Karpas-422 (cell line): ENCODE data around the gene HIPK1. TPM values are rescaled to one million over a fixed set of nuclear protein-coding genes. Genes with fewer than 3 reads are reported as not detected.

Experiments used
- DNase-seq: peaks from one replicate; pipeline ENCODE4 v3.0.0-alpha.2; 2015
- H2AFZ ChIP-seq: fragments of 200-600 bp; sonication (generic); 2 replicates; pipeline ENCODE4 v1.6.1; 2014; ENCODE audit warnings: antibody characterized with exemption, low read length, mixed read lengths
- H3K27ac ChIP-seq: fragments of 200-600 bp; sonication (generic); 2 replicates; pipeline ENCODE4 v1.5.1; 2014; ENCODE audit warnings: mild to moderate bottlenecking, low read length, moderate library complexity
- H3K27me3 ChIP-seq: fragments of 200-600 bp; sonication (generic); 2 replicates; pipeline ENCODE4 v1.6.1; 2014; ENCODE audit warnings: low read length, mixed read lengths
- H3K36me3 ChIP-seq: fragments of 200-600 bp; sonication (generic); 2 replicates; pipeline ENCODE4 v1.6.1; 2014; ENCODE audit warnings: low read length, mixed read lengths; ENCODE audit not compliant: insufficient read depth
- H3K4me1 ChIP-seq: fragments of 200-600 bp; sonication (generic); 2 replicates; pipeline ENCODE4 v1.6.1; 2014; ENCODE audit warnings: mild to moderate bottlenecking, low read length, mixed read lengths
- H3K4me2 ChIP-seq: fragments of 200-600 bp; sonication (generic); 2 replicates; pipeline ENCODE4 v1.6.1; 2014; ENCODE audit warnings: low read length, low read depth, mild to moderate bottlenecking; ENCODE audit not compliant: poor library complexity, severe bottlenecking
- H3K4me3 ChIP-seq: fragments of 200-600 bp; sonication (generic); 2 replicates; pipeline ENCODE4 v1.5.1; 2014; ENCODE audit warnings: mild to moderate bottlenecking, antibody characterized with exemption, low read length, mixed read lengths
- H3K79me2 ChIP-seq: fragments of 200-600 bp; sonication (generic); 2 replicates; pipeline ENCODE4 v1.6.1; 2014; ENCODE audit warnings: mild to moderate bottlenecking, low read length, mixed read lengths
- H3K9ac ChIP-seq: fragments of 200-600 bp; sonication (generic); 2 replicates; pipeline ENCODE4 v1.6.0; 2014; ENCODE audit warnings: low read length
- H3K9me2 ChIP-seq: fragments of 200-600 bp; sonication (generic), shearing (Covaris generic); replicated peaks from 2 replicates; pipeline ENCODE4 v1.6.0; 2014; ENCODE audit warnings: mild to moderate bottlenecking, low read length, moderate library complexity; ENCODE audit not compliant: insufficient read depth
- H3K9me3 ChIP-seq: fragments of 300-700, 200-600 bp; sonication (generic); 2 replicates; pipeline ENCODE4 v1.6.1; 2014; ENCODE audit warnings: low read length, mixed read lengths
- H4K20me1 ChIP-seq: fragments of 200-600 bp; sonication (generic); 2 replicates; pipeline ENCODE4 v1.6.1; 2014; ENCODE audit warnings: mild to moderate bottlenecking, antibody characterized with exemption, low read length, low read depth; ENCODE audit not compliant: insufficient read depth
- total RNA-seq: library from RNA; depleted of rRNA; stranded (reverse); fragments of >200 nt; shearing (Covaris generic); gene quantifications from 2 replicates; pipeline ENCODE4 v1.2.3, GENCODE V29; 2014; ENCODE audit warnings: low replicate concordance

The HIPK1 gene
- total RNA-seq, 1 experiment from 2014 or later = 36.0 TPM

- Histone ChIP-seq H3K36me3 (peaks cover 32% of the 10 kb centered on the region), H3K9me3 (no peaks in the 10 kb centered on the region), H3K27ac (no peak overlapping the region), H3K4me2 (no peak overlapping the region), H3K9me2 (no peaks in the 10 kb centered on the region), H3K4me1 (no peaks in the 10 kb centered on the region), H3K79me2 (0 out of 2 replicates have a peak, but pooled peaks cover 5% of the 10 kb centered on the region), H4K20me1 (no peaks in the 10 kb centered on the region), H2AFZ (no peak overlapping the region), H3K27me3 (no peaks in the 10 kb centered on the region), H3K9ac (no peak overlapping the region), H3K4me3 (no peak overlapping the region)
- DNase-seq = no peak
Observed at GRCh38 chr1:113893267-113893666, 35.9 kb upstream of the HIPK1 start.

- Histone ChIP-seq H3K4me3 (no peak overlapping the region), H3K79me2 (0 out of 2 replicates have a peak, but pooled peaks cover 5% of the 10 kb centered on the region), H3K9me3 (no peaks in the 10 kb centered on the region), H3K9me2 (no peaks in the 10 kb centered on the region), H4K20me1 (no peaks in the 10 kb centered on the region), H3K4me2 (no peak overlapping the region), H3K9ac (no peak overlapping the region), H3K27me3 (no peaks in the 10 kb centered on the region), H3K27ac (no peak overlapping the region), H3K4me1 (no peaks in the 10 kb centered on the region), H2AFZ (no peak overlapping the region), H3K36me3 (peaks cover 48% of the 10 kb centered on the region)
- no peak for DNase-seq
Observed at GRCh38 chr1:113895098-113895497, 34.0 kb upstream of the HIPK1 start.

DNA sequence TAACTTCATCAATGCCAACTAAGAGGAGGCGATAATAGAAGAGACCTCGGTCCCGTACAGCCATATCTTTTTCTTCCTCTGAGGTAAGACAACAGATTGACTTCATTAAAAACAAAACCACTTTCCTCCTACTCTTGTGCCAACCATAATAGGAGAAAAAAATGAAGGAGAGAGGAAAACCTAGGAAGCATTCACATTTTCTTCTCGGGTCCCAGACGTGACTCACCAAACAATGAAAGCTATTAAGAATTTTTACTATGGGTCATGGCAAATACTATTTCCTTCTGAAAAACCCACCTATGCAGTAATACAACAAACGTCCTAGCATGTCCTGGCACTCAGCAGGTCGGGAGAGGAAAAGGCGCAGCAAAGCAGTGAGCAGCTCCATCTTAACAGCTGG is 33.2 kb upstream of the HIPK1 start:
- 0 out of 2 replicates have a peak, but pooled peaks cover 9% of the 10 kb centered on the region for H3K79me2 ChIP-seq
- H3K4me3 ChIP-seq = no peak overlapping the region
- no peak overlapping the region for H3K9ac ChIP-seq
- no peaks in the 10 kb centered on the region for H3K9me2 ChIP-seq
- no peaks in the 10 kb centered on the region for H3K27me3 ChIP-seq
- no peak overlapping the region for H2AFZ ChIP-seq
- H3K9me3 ChIP-seq = no peaks in the 10 kb centered on the region
- no peaks in the 10 kb centered on the region for H3K4me1 ChIP-seq
- H3K4me2 ChIP-seq = no peak overlapping the region
- no peak overlapping the region for H3K27ac ChIP-seq
- no peak for DNase-seq
- no peaks in the 10 kb centered on the region for H4K20me1 ChIP-seq
- H3K36me3 ChIP-seq = peaks cover 53% of the 10 kb centered on the region

GRCh38 chr1:113898241-113898814 is 30.8 kb upstream of the HIPK1 start:
- H3K27ac ChIP-seq = no peak overlapping the region
- H3K79me2 ChIP-seq = peaks cover 31% of the 10 kb centered on the region
- H3K4me2 ChIP-seq = no peak overlapping the region
- H2AFZ ChIP-seq = no peak overlapping the region
- no peaks in the 10 kb centered on the region for H3K9me3 ChIP-seq
- H3K4me3 ChIP-seq = no peak overlapping the region
- peaks cover 9% of the 10 kb centered on the region for H3K4me1 ChIP-seq
- no peak for DNase-seq
- no peaks in the 10 kb centered on the region for H3K27me3 ChIP-seq
- H3K9me2 ChIP-seq = no peaks in the 10 kb centered on the region
- H4K20me1 ChIP-seq = no peaks in the 10 kb centered on the region
- no peak overlapping the region for H3K9ac ChIP-seq
- peaks cover 69% of the 10 kb centered on the region for H3K36me3 ChIP-seq

- Histone ChIP-seq H3K9ac (no peak overlapping the region), H3K4me1 (peaks cover 14% of the 10 kb centered on the region), H3K9me2 (no peaks in the 10 kb centered on the region), H3K4me3 (no peak overlapping the region), H3K4me2 (no peak overlapping the region), H3K27me3 (no peaks in the 10 kb centered on the region), H3K79me2 (peaks cover 38% of the 10 kb centered on the region), H3K36me3 (peaks cover 68% of the 10 kb centered on the region), H3K9me3 (no peaks in the 10 kb centered on the region), H4K20me1 (no peaks in the 10 kb centered on the region), H2AFZ (no peak overlapping the region), H3K27ac (no peak overlapping the region)
- no peak for DNase-seq
Observed at GRCh38 chr1:113899111-113899510, 30.0 kb upstream of the HIPK1 start.

- H2AFZ ChIP-seq = no peak overlapping the region
- no peak overlapping the region for H3K27ac ChIP-seq
- H3K4me1 ChIP-seq = peaks cover 16% of the 10 kb centered on the region
- no peaks in the 10 kb centered on the region for H3K9me3 ChIP-seq
- no peak for DNase-seq
- peaks cover 53% of the 10 kb centered on the region for H3K36me3 ChIP-seq
- H3K4me3 ChIP-seq = no peak overlapping the region
- peaks cover 51% of the 10 kb centered on the region for H3K79me2 ChIP-seq
- no peaks in the 10 kb centered on the region for H3K9me2 ChIP-seq
- no peaks in the 10 kb centered on the region for H4K20me1 ChIP-seq
- no peaks in the 10 kb centered on the region for H3K27me3 ChIP-seq
- H3K4me2 ChIP-seq = no peak overlapping the region
- H3K9ac ChIP-seq = no peak overlapping the region
Observed at GRCh38 chr1:113901191-113901590, 27.9 kb upstream of the HIPK1 start.

DNA sequence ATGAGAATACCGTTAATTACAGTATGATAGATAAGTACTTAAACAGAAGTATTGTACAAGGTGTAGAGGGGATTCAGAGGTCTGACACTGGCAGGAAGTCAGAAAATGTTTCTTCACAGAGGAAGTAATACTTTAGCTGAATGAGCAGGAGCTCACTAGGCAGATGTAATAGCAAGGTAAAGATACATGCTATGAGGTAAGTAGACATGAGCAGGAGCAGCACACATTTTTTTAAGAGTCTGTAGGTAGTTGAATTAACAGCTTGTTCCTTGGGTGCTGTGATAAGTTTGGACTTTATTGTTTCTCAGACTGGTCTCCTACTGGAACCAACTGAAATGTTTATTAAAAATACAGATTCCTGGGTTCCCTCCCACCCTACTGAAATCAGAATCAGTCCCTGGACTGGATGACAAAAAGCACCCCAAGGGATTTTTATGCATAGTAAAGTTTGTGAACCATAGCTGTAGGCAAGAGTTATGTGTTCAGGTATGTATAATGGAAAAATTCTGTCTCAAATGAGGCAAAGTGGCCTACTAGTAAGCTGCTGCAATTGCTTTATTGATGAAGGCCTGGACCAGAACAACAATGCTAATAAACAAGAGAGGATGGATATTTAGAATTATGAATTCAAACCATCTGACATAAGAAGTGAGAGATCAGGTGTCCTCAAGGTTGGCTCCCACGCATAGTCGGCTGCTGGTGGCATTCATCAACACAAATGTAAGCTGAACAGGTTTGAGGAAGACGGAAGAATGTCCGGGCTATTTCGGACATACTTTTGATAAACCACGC is 25.4 kb upstream of the HIPK1 start:
- H4K20me1 ChIP-seq = no peaks in the 10 kb centered on the region
- H3K36me3 ChIP-seq = peaks cover 38% of the 10 kb centered on the region
- DNase-seq = peak; percentile 74
- peak overlapping the region; percentile 38; the same call in 1 of the 2 replicates for H2AFZ ChIP-seq
- peak overlapping the region; percentile 78 for H3K4me2 ChIP-seq
- H3K27me3 ChIP-seq = no peaks in the 10 kb centered on the region
- peak overlapping the region; percentile 68 for H3K27ac ChIP-seq
- no peaks in the 10 kb centered on the region for H3K9me3 ChIP-seq
- H3K9me2 ChIP-seq = no peaks in the 10 kb centered on the region
- peaks cover 21% of the 10 kb centered on the region for H3K4me1 ChIP-seq
- H3K79me2 ChIP-seq = peaks cover 53% of the 10 kb centered on the region
- peak overlapping the region; percentile 76 for H3K4me3 ChIP-seq
- H3K9ac ChIP-seq = peak overlapping the region; percentile 74

DNA sequence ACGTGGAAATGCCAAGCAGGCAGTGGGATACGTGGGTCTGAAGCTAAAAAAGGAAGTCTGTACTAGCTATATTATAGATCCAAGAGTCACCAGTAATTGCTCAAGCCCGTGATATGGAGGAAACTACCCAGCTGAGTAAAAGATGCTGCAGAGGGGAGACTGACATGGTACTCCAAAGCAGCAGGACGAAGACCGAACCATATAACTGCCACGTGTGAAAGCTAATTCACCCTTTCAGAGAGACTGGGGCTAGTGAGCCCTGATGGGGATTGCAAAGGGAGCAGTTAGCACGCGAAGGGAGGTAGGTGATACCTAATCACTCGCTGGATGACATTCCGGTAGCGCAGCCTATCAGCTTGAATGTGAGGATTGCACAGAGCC is 24.8 kb upstream of the HIPK1 start:
- Histone ChIP-seq H3K4me2 (peak overlapping the region; percentile 78), H3K9ac (peak overlapping the region; percentile 74)

More for the DNA sequence above, 24.8 kb upstream of the HIPK1 start:
- H3K9me2 ChIP-seq = no peaks in the 10 kb centered on the region
- H3K79me2 ChIP-seq = peaks cover 53% of the 10 kb centered on the region
- peak overlapping the region; percentile 68 for H3K27ac ChIP-seq
- no peaks in the 10 kb centered on the region for H4K20me1 ChIP-seq
- H2AFZ ChIP-seq = peak overlapping the region; percentile 38
- H3K9me3 ChIP-seq = no peaks in the 10 kb centered on the region
- peak overlapping the region; percentile 76 for H3K4me3 ChIP-seq
- H3K36me3 ChIP-seq = peaks cover 35% of the 10 kb centered on the region
- no peaks in the 10 kb centered on the region for H3K27me3 ChIP-seq
- H3K4me1 ChIP-seq = peaks cover 21% of the 10 kb centered on the region
- no peak for DNase-seq
